K562 (cell line): Measurements from ENCODE around the gene TRMU. TPM values are rescaled to one million over a fixed set of nuclear protein-coding genes. Genes with fewer than 3 reads are reported as not detected.

Source experiments
- ATAC-seq: fragments of 200-7000 bp; cut with Tn5 transposase; 3 replicates; pipeline ENCODE4 v1.9.1; 2020; ENCODE audit warnings: moderate library complexity
- BruUV-seq: library from RNA; stranded (reverse); fragments of 400-500 nt; replicated peaks from 2 replicates; lab custom pipeline; 2021; lab: Mats Ljungman, UMichigan
- CTCF ChIA-PET: fragments of 300-600 bp; formaldehyde crosslinking; extraction: SDS; loops from one replicate; lab custom pipeline; 2021; ENCODE audit warnings: low intra/inter-chr PET ratio; lab: Yijun Ruan, JAX
- POLR2A ChIA-PET: fragments of 300-600, 350-650 bp; sonication (Branson Sonifier 250); formaldehyde crosslinking; extraction: SDS; loops from one replicate; lab custom pipeline; 2021; ENCODE audit warnings: antibody characterized with exemption, inconsistent platforms; lab: Yijun Ruan, JAX
- DNase-seq, 4 experiments: peaks; one replicate each; pipeline versions ENCODE4 v3.0.0 to v3.0.0-alpha.2; 2011 to 2018; ENCODE audit warnings: low spot score in 3 of 4, mixed read lengths in 3 of 4; ENCODE audit errors: extremely low read depth in 1 of 4
- FAIRE-seq: peaks from 2 replicates; lab custom pipeline; 2011; peaks lifted over from hg19 to GRCh38; lab: Jason Lieb, UNC
- H2AFZ ChIP-seq: 2 replicates; pipeline ENCODE4 v1.6.0; 2011; ENCODE audit warnings: low read depth, low read length, control low read depth, inconsistent platforms
- H3K27ac ChIP-seq: fragments of 200-600 bp; 3 replicates; pipeline ENCODE4 v1.8.0; 2011; ENCODE audit warnings: low read depth, mild to moderate bottlenecking, control low read depth, inconsistent platforms, low read length, moderate library complexity, mixed read lengths; ENCODE audit errors: extremely low read depth
- H3K27me3 ChIP-seq, 2 experiments: fragments of 300-600 bp in 1 of 2; 2 replicates in 1 of 2; 3 replicates in 1 of 2; pipeline versions ENCODE4 v1.6.0 to v1.8.0; 2011; ENCODE audit warnings: inconsistent platforms in 2 of 2, low read length in 2 of 2, mild to moderate bottlenecking in 1 of 2, mixed read lengths in 1 of 2, moderate library complexity in 1 of 2; ENCODE audit not compliant: control insufficient read depth in 2 of 2, insufficient read depth in 2 of 2
- H3K36me3 ChIP-seq: fragments of 300-600 bp; 3 replicates; pipeline ENCODE4 v1.8.0; 2011; ENCODE audit warnings: mild to moderate bottlenecking, low read length, inconsistent platforms; ENCODE audit not compliant: control insufficient read depth, insufficient read depth
- H3K4me1 ChIP-seq, 2 experiments: fragments of 200-600 bp in 1 of 2; replicated peaks in 1 of 2; 2 replicates in 1 of 2; 3 replicates in 1 of 2; pipeline versions ENCODE4 v1.5.1 to v1.8.0; 2011; ENCODE audit warnings: inconsistent platforms in 2 of 2, low read length in 2 of 2, mild to moderate bottlenecking in 1 of 2, mixed read lengths in 1 of 2, moderate library complexity in 1 of 2; ENCODE audit not compliant: control insufficient read depth in 2 of 2, insufficient read depth in 2 of 2
- H3K4me2 ChIP-seq: 2 replicates; pipeline ENCODE4 v1.6.1; 2011; ENCODE audit warnings: low read length, control low read depth, inconsistent platforms, mixed read lengths; ENCODE audit not compliant: insufficient read depth
- H3K4me3 ChIP-seq: fragments of 200-600 bp; sonication (generic), shearing (Covaris generic); 2 replicates; pipeline ENCODE4 v1.5.1; 2016; ENCODE audit warnings: control low read depth, inconsistent platforms
- H3K79me2 ChIP-seq: fragments of 200-600 bp; 3 replicates; pipeline ENCODE4 v1.8.0; 2011; ENCODE audit warnings: low read length, inconsistent platforms; ENCODE audit not compliant: control insufficient read depth, insufficient read depth
- H3K9ac ChIP-seq, 2 experiments: 2 replicates each; pipeline versions ENCODE4 v1.6.0 to v1.6.1; 2011; ENCODE audit warnings: low read depth in 2 of 2, low read length in 2 of 2, control low read depth in 1 of 2, inconsistent platforms in 1 of 2, mild to moderate bottlenecking in 1 of 2, mixed read lengths in 1 of 2; ENCODE audit not compliant: insufficient read depth in 1 of 2
- H3K9me1 ChIP-seq: one replicate; pipeline ENCODE4 v1.6.0; 2011; ENCODE audit warnings: inconsistent platforms, mild to moderate bottlenecking, low read length, moderate library complexity; ENCODE audit not compliant: control insufficient read depth, insufficient read depth
- H3K9me3 ChIP-seq: replicated peaks from 2 replicates; pipeline ENCODE4 v1.5.1; 2011; ENCODE audit warnings: low read depth, low read length, inconsistent platforms; ENCODE audit not compliant: control insufficient read depth, insufficient read depth
- H4K20me1 ChIP-seq: replicated peaks from 2 replicates; pipeline ENCODE4 v1.6.1; 2011; ENCODE audit warnings: low read length, inconsistent platforms, mixed read lengths; ENCODE audit not compliant: control insufficient read depth, insufficient read depth
- ARID3B ChIP-seq: fragments of 250-450 bp; sonication (Bioruptor Pico); IDR thresholded peaks from 2 replicates; pipeline ENCODE4 v1.4.0; 2020; ENCODE audit warnings: borderline replicate concordance
- BRF1 ChIP-seq: IDR thresholded peaks from 3 replicates; pipeline ENCODE4 v1.6.1; 2011; ENCODE audit warnings: borderline replicate concordance, mild to moderate bottlenecking; ENCODE audit not compliant: insufficient read length; ENCODE audit errors: extremely low read depth
- CBFB ChIP-seq: sonication (generic); formaldehyde crosslinking; IDR thresholded peaks from 2 replicates; pipeline ENCODE4 v1.4.0; 2020; ENCODE audit warnings: mild to moderate bottlenecking, missing genetic modification reagents
- E2F4 ChIP-seq: sonication (generic); formaldehyde crosslinking; IDR thresholded peaks from 2 replicates; pipeline ENCODE4 v1.8.0; 2022; ENCODE audit warnings: mild to moderate bottlenecking, low read depth, missing genetic modification reagents
- HDAC2 ChIP-seq: fragments of 450-650 bp; IDR thresholded peaks from 2 replicates; pipeline ENCODE4 v1.6.1; 2016; ENCODE audit warnings: mild to moderate bottlenecking
- MED1 ChIP-seq: sonication (generic); formaldehyde crosslinking; IDR thresholded peaks from 2 replicates; pipeline ENCODE4 v1.8.1; 2023; ENCODE audit warnings: missing genetic modification reagents, borderline replicate concordance
- SETDB1 ChIP-seq: IDR thresholded peaks from one replicate; pipeline ENCODE4 v1.6.1; 2012; ENCODE audit warnings: low read length, control low read depth, inconsistent platforms
- SIN3A ChIP-seq, 2 experiments: fragments of 150-350 bp in 1 of 2; IDR thresholded peaks; 2 replicates each; pipeline ENCODE4 v1.6.1; 2011 to 2016; ENCODE audit warnings: borderline replicate concordance in 2 of 2, low read depth in 2 of 2, low read length in 2 of 2, mild to moderate bottlenecking in 2 of 2, moderate library complexity in 2 of 2; ENCODE audit not compliant: control insufficient read depth in 1 of 2
- TSC22D4 ChIP-seq: fragments of 450-650 bp; IDR thresholded peaks from 2 replicates; pipeline ENCODE4 v1.6.1; 2016; ENCODE audit warnings: missing genetic modification characterization, missing biosample characterization, control low read depth
- ZNF253 ChIP-seq: fragments of 250-450 bp; sonication (Bioruptor Pico); conservative IDR thresholded peaks from 2 replicates; pipeline ENCODE4 v1.6.1; 2021; ENCODE audit warnings: mild to moderate bottlenecking
- WGBS: fragments of 100-300 bp; shearing (Covaris generic); methylation state at CpG from one replicate; pipeline ENCODE4 v1.1.6; 2016; ENCODE audit warnings: low coverage, mixed read lengths; ENCODE audit not compliant: insufficient coverage; ENCODE audit errors: missing lambda C conversion rate; 5-methylcytosine and 5-hydroxymethylcytosine counted together
- in situ Hi-C: fragments of 300-500 bp; cut with MboI; formaldehyde crosslinking; loops from 4 replicates; pipeline ENCODE4 v1.15.0; 2018; ENCODE audit warnings: inconsistent platforms, mixed read lengths
- intact Hi-C: fragments of 100-400 bp; cut with micrococcal nuclease; formaldehyde crosslinking; loops from 2 replicates; pipeline ENCODE4 v1.14.2; 2022
- polyA plus RNA-seq, 8 experiments: library from polyadenylated mRNA; depleted of rRNA in 4 of 8; stranded (reverse) in 5 of 8; unstranded in 3 of 8; fragments of >200 nt; fragmentation: Nextera tagmentation in 2 of 8; fragmentation: Illumina TruSeq in 1 of 8; extraction: Ambion mirVana in 2 of 8; extraction: Trizol in 1 of 8; gene quantifications; 2 replicates each; pipeline versions ENCODE4 v1.2.1 to v1.2.3, GENCODE V29; 2011 to 2014; ENCODE audit warnings: inconsistent platforms in 1 of 8, missing spikeins in 1 of 8
- total RNA-seq, 7 experiments: library from RNA; depleted of rRNA in 6 of 7; stranded (reverse); fragments of >200 nt in 6 of 7; fragmentation: Illumina TruSeq in 2 of 7; extraction: Trizol in 2 of 7; gene quantifications; 2 replicates each; pipeline versions ENCODE4 v1.2.1 to v1.2.3, GENCODE V29; 2011 to 2021; ENCODE audit warnings: low replicate concordance in 1 of 7

Gene TRMU
- total and polyA plus RNA-seq, 9 of the 15 experiments (the other 6 are each of a cell fraction or from before 2014, with no cell fraction given), result 2.3 to 49.9 (median 35.3) TPM

DNA sequence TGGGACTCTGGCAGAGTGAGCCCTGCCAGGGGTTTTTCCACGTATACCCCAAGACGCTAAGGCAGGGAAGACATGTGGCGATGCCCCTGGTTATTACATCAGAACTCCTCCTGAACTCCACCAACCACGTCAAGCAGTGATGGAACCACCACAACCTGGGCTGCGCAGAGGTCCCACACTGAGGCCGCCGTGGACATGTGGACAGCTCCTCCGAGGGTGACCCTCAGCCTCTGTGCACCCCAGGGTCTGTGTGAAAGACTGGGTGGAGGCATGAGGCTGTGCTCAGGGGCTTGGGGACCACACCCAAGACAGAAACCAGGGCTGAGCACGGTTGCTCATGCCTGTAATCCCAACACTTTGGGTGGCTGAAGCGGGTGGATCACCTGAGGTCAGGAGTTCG lies 52.2 kb downstream of the TRMU start (continued):
- TF ChIP-seq TSC22D4 (no peak), BRF1 (no peak), SETDB1 (no peak), ARID3B (CRISPR knock-in tag) (no peak)

DNA sequence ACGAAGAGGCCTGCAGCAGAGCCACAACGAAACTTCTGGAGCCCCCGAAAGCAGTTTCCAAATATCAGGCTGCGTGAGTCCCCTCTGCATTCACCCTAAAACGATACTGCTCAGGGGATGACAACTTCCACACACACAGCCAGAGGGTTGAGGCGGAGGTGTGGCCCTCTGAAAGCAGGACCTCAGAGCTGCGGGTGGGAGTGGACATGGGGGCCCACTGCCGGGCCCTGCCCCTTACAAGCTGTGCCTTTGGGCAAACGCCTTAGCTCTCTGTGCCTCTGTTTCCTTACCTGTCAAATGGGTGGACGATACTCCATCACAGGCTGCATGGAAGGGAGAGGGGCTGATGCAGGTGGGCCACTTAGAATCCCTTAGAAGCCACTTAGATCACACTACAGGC lies 53.1 kb downstream of the TRMU start:
- peaks cover 0 to 21% of the 10 kb centered on the region in 2 experiments; a peak in 2 of 5 replicates for H3K4me1 ChIP-seq
- DNase-seq (no peak), FAIRE-seq (no peak)
- POLR2A ChIA-PET, result no interaction called here
- WGBS, result 6% methylated on average over 4 of the region's 10 CpGs
- no peaks in the 10 kb centered on the region for H3K9me3 ChIP-seq
- BruUV-seq, result no TSS peak
- no peaks in the 10 kb centered on the region for H3K36me3 ChIP-seq
- H3K4me3 ChIP-seq, result no peak overlapping the region
- H3K9ac ChIP-seq, result no peak overlapping the region
- no peaks in the 10 kb centered on the region for H4K20me1 ChIP-seq
- intact Hi-C loops, result no loop called here
- no peak overlapping the region for H3K27ac ChIP-seq
- H3K4me2 ChIP-seq, result no peak overlapping the region
- no peaks in the 10 kb centered on the region for H3K79me2 ChIP-seq
- peaks cover 4 to 53% of the 10 kb centered on the region in 2 experiments; a peak in 2 of 5 replicates for H3K27me3 ChIP-seq
- TF ChIP-seq E2F4 (CRISPR knock-in tag), result no peak
- TF ChIP-seq CBFB (CRISPR knock-in tag), result no peak
- TF ChIP-seq SIN3A (IDR thresholded peaks at IDR 0.05; ENCODE audit: borderline replicate concordance in 2 of 2, control insufficient read depth in 1 of 2, low read depth in 2 of 2, low read length in 2 of 2), result no peak
- no peak for TF ChIP-seq HDAC2
- TF ChIP-seq ZNF253 (CRISPR knock-in tag), result no peak
- TF ChIP-seq MED1 (CRISPR knock-in tag), result no peak
- TF ChIP-seq, all 486 proteins: peak for 0
- ATAC-seq, result no peak
- in situ Hi-C loops, result no loop called here
- Histone ChIP-seq H2AFZ (no peak overlapping the region), H3K9me1 (no peaks in the 10 kb centered on the region)
- CTCF ChIA-PET, result no interaction called here
